Heart left ventricle (tissue), 16 donors: ENCODE results near the gene TEFM. TPM values are rescaled to one million over a fixed set of nuclear protein-coding genes. Genes with fewer than 3 reads are reported as not detected.
"Not testable (repeated sequence)": the region's sequence is repeated elsewhere in the genome, so short reads cannot be mapped to it uniquely, and the experiment has no call there.

ENCODE experiments used
- ATAC-seq, 4 donors: fragments of 200-7000 bp; cut with Tn5 transposase; one replicate each; pipeline ENCODE4 v1.9.1; 2020 to 2022; ENCODE audit warnings: moderate library complexity in 4 of 4, mild to moderate bottlenecking in 3 of 4, moderate number of reproducible peaks in 1 of 4
- DNase-seq, 5 donors: peaks; one replicate each; pipeline ENCODE4 v3.0.0-alpha.2; 2020
- H3K27ac ChIP-seq, 12 donors: fragments of 200-600 bp; sonication (generic) in 4 of 12; one replicate each; pipeline versions ENCODE4 v1.5.0 to v1.8.0; 2016 to 2022; ENCODE audit warnings: mild to moderate bottlenecking in 2 of 12
- H3K27me3 ChIP-seq, 9 donors: fragments of 200-600 bp; sonication (generic) in 2 of 9; one replicate each; pipeline versions ENCODE4 v1.5.1 to v1.8.0; 2016 to 2022; ENCODE audit warnings: mild to moderate bottlenecking in 3 of 9
- H3K36me3 ChIP-seq, 9 donors: fragments of 200-600 bp; sonication (generic) in 2 of 9; one replicate each; pipeline versions ENCODE4 v1.5.0 to v1.8.0; 2018 to 2022; ENCODE audit warnings: mild to moderate bottlenecking in 2 of 9
- H3K4me1 ChIP-seq, 12 donors: fragments of 200-600 bp; sonication (generic) in 4 of 12; one replicate each; pipeline versions ENCODE4 v1.5.0 to v1.8.0; 2016 to 2022; ENCODE audit warnings: mild to moderate bottlenecking in 3 of 12
- H3K4me3 ChIP-seq, 12 donors: fragments of 200-600 bp; sonication (generic) in 4 of 12; one replicate each; pipeline versions ENCODE4 v1.5.0 to v1.8.0; 2017 to 2022; ENCODE audit warnings: mild to moderate bottlenecking in 9 of 12, moderate library complexity in 4 of 12
- H3K9me3 ChIP-seq, 12 donors: fragments of 200-600 bp; sonication (generic) in 4 of 12; one replicate each; pipeline versions ENCODE4 v1.5.0 to v1.8.0; 2016 to 2022; ENCODE audit warnings: mild to moderate bottlenecking in 1 of 12
- POLR2A ChIP-seq, 2 donors: fragments of 450-650 bp; IDR thresholded peaks; one replicate each; pipeline ENCODE4 v1.6.1; 2017; ENCODE audit warnings: antibody characterized with exemption in 2 of 2, mild to moderate bottlenecking in 2 of 2, moderate library complexity in 2 of 2
- WGBS, 4 donors: extraction: QIAGEN DNeasy Blood & Tissue Kit in 2 of 4; methylation state at CpG; one replicate each; pipeline versions ENCODE4 v1.1.5 to v1.1.7; 2013 to 2018; 5-methylcytosine and 5-hydroxymethylcytosine counted together
- intact Hi-C, 10 donors: fragments of 100-400 bp; cut with DNase I; formaldehyde crosslinking; loops; one replicate each; pipeline versions ENCODE4 v1.11.1 to v1.14.2; 2022
- polyA plus RNA-seq, 2 donors: library from polyadenylated mRNA; stranded (reverse); fragments of 200-250 nt; gene quantifications; one replicate each; pipeline ENCODE4 v1.2.3, GENCODE V29; 2013
- total RNA-seq, 9 donors: library from RNA; depleted of rRNA in 2 of 9; stranded (reverse); fragments of >200 nt in 2 of 9; fragmentation: NEBNext Ultra II Directional in 3 of 9; extraction: Animal tissue kit (Norgen Biotek cat#: 25700) in 3 of 9; gene quantifications; one replicate each; pipeline versions ENCODE4 v1.1.0 to v1.2.4, GENCODE V29; 2016 to 2023
- TF ChIP-seq, protein P1 (sequence below), 12 donors: fragments of 200-600 bp; sonication (generic) in 4 of 12; IDR thresholded peaks; one replicate each; pipeline versions ENCODE4 v1.5.0 to v1.8.0; 2018 to 2022; ENCODE audit warnings: antibody characterized with exemption in 12 of 12, mild to moderate bottlenecking in 5 of 12
- donor health status: ischemic (EF 13 %, LVEDD 7.1; RV severe dilation, severe dysfunction).
- donor health status: healthy with polysubstance abuse.
- donor health status: DM: no; HTN: yes; CAD: no.
- donor health status: DM: no; HTN: no; CAD: no.
- donor health status: ischemic (EF 25% LVEDD 6.9; RV normal size, moderate dysfunction).
- donor health status: ischemic (EF 25% LVEDD 5.7; RV mildly dilated, moderate dysfunction).
- donor health status: healthy.
- donor health status: DM: yes; HTN: yes; CAD: no.
- donor health status: ischemic (EF 35%, LVEDD 5.7; RV mildly dilated, moderate dysfunction).
- donor health status: nonischemic (EF 11% LVEDD 7.7; RV severe dilation, severe dysfunction).
- donor health status: DM: yes; HTN: yes; CAD: no.
- donor health status: PGD.
- donor health status: ischemic (EF 29% LVEDD 5.4; RV normal size, mild dysfunction).
- donor health status: nonischemic (EF 23%, LVEDD 6.1; RV moderate dilation, normal function).

Gene TEFM
- total and polyA plus RNA-seq, 11 donors: 5.2 to 30.1 (median 13.1) TPM

DNA sequence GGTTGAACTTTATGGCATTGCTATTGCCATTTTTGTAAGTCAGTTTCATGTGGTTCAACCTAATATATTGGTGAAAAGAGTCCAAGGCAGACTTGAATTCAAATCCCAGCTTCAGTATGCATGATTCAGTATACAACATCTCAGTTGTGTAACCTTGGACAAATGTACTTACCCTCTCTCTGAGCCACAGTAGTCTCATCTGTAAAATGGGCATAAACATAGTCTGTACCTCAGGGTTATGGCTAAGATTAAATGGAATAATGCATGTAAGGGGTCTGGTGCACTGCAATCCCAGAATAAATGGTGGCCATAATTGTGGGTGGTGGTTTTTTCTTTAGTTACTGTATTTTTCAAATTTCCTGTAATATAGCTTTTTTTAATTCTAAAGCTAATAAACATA lies 11.0 kb upstream of the TEFM start:
- no peak for ATAC-seq
- TF ChIP-seq, protein P1, sequence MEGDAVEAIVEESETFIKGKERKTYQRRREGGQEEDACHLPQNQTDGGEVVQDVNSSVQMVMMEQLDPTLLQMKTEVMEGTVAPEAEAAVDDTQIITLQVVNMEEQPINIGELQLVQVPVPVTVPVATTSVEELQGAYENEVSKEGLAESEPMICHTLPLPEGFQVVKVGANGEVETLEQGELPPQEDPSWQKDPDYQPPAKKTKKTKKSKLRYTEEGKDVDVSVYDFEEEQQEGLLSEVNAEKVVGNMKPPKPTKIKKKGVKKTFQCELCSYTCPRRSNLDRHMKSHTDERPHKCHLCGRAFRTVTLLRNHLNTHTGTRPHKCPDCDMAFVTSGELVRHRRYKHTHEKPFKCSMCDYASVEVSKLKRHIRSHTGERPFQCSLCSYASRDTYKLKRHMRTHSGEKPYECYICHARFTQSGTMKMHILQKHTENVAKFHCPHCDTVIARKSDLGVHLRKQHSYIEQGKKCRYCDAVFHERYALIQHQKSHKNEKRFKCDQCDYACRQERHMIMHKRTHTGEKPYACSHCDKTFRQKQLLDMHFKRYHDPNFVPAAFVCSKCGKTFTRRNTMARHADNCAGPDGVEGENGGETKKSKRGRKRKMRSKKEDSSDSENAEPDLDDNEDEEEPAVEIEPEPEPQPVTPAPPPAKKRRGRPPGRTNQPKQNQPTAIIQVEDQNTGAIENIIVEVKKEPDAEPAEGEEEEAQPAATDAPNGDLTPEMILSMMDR (IDR thresholded peaks at IDR 0.05): no peak
- no peak for TF ChIP-seq POLR2A (IDR thresholded peaks at IDR 0.05)
- Histone ChIP-seq H3K9me3 (no peaks in the 10 kb centered on the region), H3K4me3 (no peak overlapping the region), H3K36me3 (no peaks in the 10 kb centered on the region), H3K27ac (no peak overlapping the region), H3K27me3 (peaks cover 0 to 11% (median 6%) of the 10 kb centered on the region in 9 donors), H3K4me1 (peaks cover 0 to 10% (median 0%) of the 10 kb centered on the region in 12 donors)
- intact Hi-C loops: no loop called here
- no peak for DNase-seq

DNA sequence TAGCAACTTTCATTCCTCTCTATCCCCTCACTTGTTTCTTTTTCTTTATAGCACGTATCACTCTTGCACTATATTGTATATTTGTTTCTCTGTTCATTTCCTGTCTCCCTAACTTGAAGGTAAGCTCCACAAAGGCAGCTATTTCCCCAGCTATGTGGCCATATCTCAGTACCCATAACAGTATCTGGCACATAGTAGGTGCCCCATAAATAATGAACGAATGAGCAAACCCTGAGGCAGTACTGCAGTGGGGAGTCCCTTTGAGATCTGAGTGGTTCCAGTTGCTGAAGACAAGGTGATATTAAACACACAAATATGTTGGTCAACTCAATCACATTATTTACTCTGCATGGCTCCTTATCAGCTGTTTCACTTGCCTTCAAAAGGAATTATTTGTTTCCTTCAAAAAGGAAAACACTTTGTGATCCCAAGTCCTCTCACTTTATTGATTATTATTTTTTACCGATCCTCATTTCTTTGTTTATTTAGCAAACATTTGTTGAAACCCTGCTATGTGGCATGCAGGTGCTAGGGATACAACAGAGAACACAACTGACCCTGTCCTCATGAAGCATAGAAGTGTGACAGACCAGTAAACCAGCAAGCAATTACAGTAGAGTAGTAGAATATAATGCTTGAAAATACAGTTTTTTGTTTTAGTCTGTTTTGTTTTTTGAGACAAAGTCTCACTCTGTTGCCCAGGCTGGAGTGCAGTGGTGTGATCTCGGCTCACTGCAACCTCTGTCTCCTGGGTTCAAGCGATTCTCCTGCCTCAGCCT lies 10.0 kb upstream of the TEFM start:
- intact Hi-C loops: no loop called here
- no peak for TF ChIP-seq POLR2A (IDR thresholded peaks at IDR 0.05)
- TF ChIP-seq, protein P1 (IDR thresholded peaks at IDR 0.05): no peak
- Histone ChIP-seq H3K27ac (no peak overlapping the region), H3K27me3 (peaks cover 0 to 3% (median 0%) of the 10 kb centered on the region in 9 donors), H3K4me1 (peaks cover 0 to 7% (median 0%) of the 10 kb centered on the region in 12 donors), H3K4me3 (no peak overlapping the region), H3K36me3 (no peaks in the 10 kb centered on the region), H3K9me3 (no peaks in the 10 kb centered on the region)
- 76 to 82% (median 82%) methylated on average over 5 of the region's 5 CpGs for WGBS, 4 donors
- no peak for ATAC-seq
- no peak for DNase-seq

DNA sequence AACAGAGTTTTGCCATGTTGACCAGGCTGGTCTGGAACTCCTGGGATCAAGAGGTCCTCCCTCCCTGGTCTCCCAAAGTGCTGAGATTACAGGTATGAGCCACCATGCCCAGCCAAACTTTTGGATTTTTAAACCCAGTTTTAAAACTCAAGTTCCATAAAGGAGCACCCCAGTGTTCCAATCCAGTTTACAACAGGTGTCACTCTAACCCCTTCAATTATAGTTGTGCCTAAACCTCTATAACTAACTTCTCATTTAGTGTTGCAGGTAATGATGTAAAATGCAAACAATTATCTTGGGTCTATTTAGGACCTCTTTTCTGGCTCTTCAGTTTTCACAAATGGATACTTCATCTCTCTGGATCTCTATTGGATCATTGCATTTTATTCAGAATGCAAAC lies 7.9 kb upstream of the TEFM start:
- DNase-seq: no peak
- intact Hi-C loops: no loop called here
- Histone ChIP-seq H3K9me3 (no peaks in the 10 kb centered on the region), H3K36me3 (no peaks in the 10 kb centered on the region), H3K27me3 (no peaks in the 10 kb centered on the region), H3K4me1 (no peaks in the 10 kb centered on the region), H3K4me3 (no peak overlapping the region), H3K27ac (no peak overlapping the region)
- TF ChIP-seq POLR2A (IDR thresholded peaks at IDR 0.05): no peak
- TF ChIP-seq, protein P1 (IDR thresholded peaks at IDR 0.05): no peak
- no peak for ATAC-seq

DNA sequence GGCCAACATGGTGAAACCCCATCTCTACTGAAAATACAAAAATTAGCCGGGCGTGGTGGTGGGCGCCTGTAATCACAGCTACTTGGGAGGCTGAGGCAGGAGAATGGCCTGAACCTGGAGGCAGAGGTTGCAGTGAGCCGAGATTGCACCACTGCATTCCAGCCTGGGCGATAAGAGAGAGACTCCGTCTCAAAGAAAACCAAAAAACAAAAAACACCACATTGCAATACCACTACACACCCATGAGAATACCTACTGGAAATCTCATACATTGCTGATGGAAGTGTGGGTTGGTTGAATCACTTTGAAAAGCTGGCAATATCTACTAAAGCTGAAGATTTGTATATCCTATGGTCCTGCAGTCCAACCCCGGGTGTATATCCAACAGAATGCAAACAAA lies 4.1 kb upstream of the TEFM start:
- H3K4me3 ChIP-seq, H3K36me3 ChIP-seq, H3K27me3 ChIP-seq, H3K27ac ChIP-seq, DNase-seq, intact Hi-C loops, H3K9me3 ChIP-seq, ATAC-seq: not testable (repeated sequence)
- WGBS, 4 donors: 87 to 97% (median 96%) methylated on average over 7 of the region's 7 CpGs
- peaks cover 0 to 21% (median 11%) of the 10 kb centered on the region in 12 donors for H3K4me1 ChIP-seq
